ENCODE data around the gene IQSEC1. TPM values are rescaled to one million over a fixed set of nuclear protein-coding genes. Genes with fewer than 3 reads are reported as not detected.

Gene IQSEC1
- total and polyA plus RNA-seq, 10 of the 15 experiments (the other 5 are each of a cell fraction or from before 2014, with no cell fraction given): 0.92 to 55.2 (median 8.5) TPM

DNA sequence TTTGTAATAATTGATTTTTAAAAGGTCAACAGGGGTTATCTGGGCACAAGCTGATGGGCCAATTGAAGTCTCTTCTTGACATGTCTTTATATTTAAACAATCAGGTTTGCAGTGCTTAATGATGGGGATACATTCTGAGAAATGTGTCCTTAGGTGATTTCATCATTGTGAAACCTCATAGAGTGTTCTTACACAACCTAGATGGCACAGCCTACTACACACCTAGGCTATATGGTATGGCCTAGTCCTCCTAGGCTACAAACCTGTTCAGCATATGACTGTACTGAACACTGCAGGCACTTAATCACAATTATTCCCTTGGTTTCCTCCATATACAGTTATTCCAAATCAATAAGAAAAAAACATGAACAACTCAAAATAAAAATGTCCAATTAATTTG, 75.8 kb downstream of the IQSEC1 start:
- Histone ChIP-seq H3K36me3 (ENCODE audit: control insufficient read depth in 2 of 2, insufficient read depth in 2 of 2, low read length in 1 of 2) (peaks cover 3 to 19% of the 10 kb centered on the region in 2 experiments), H3K9ac (ENCODE audit: control insufficient read depth, insufficient read depth, low read length) (no peak overlapping the region), H3K4me2 (ENCODE audit: control insufficient read depth, insufficient read depth) (no peak overlapping the region), H3K79me2 (ENCODE audit: control insufficient read depth, insufficient read depth, low read length) (peaks cover 80% of the 10 kb centered on the region), H4K20me1 (ENCODE audit: control insufficient read depth, insufficient read depth) (no peaks in the 10 kb centered on the region), H3K4me1 (ENCODE audit: control insufficient read depth, insufficient read depth, low read length) (peaks cover 52% of the 10 kb centered on the region), H3K9me3 (replicated peaks; ENCODE audit: control insufficient read depth, insufficient read depth, low read length) (no peaks in the 10 kb centered on the region; the same call in 2 of the 3 replicates), H3K4me3 (no peak overlapping the region), H2AFZ (ENCODE audit: control insufficient read depth, low read depth, low read length) (no peak overlapping the region), H3K27me3 (replicated peaks in 1 of 2; ENCODE audit: control insufficient read depth in 2 of 2, insufficient read depth in 2 of 2, low read length in 1 of 2) (no peaks in the 10 kb centered on the region), H3K27ac (ENCODE audit: control insufficient read depth, insufficient read depth) (no peak overlapping the region)
- BruUV-seq (replicated peaks): no TSS peak
- RAD21 ChIA-PET (ENCODE audit: unreplicated experiment): interaction anchor here (0.6 to 4.3 kb wide), 2 partner anchors 14 to 457 kb away, joined by 3 to 43 read pairs; no protein-coding TSS in a partner anchor
- CTCF ChIA-PET: interaction anchor here (4.1 to 4.5 kb wide), 2 partner anchors 7 to 13 kb away, joined by 35 to 57 read pairs; no protein-coding TSS in a partner anchor
- SMC1A ChIA-PET (ENCODE audit: uncharacterized antibody, unreplicated experiment): interaction anchor here (1.2 to 4.5 kb wide), 4 partner anchors 13 to 21 kb away, joined by 3 to 54 read pairs (median 9); no protein-coding TSS in a partner anchor
- FAIRE-seq (no peak), DNase-seq (ENCODE audit: low read depth, low spot score) (no peak), ATAC-seq (no peak)
- intact Hi-C loops (cut with micrococcal nuclease; ENCODE audit: unreplicated experiment): loop anchor here (5.0 kb wide), 1 partner anchor 75 kb away; the partner anchor contains the start of gene IQSEC1
- in situ Hi-C loops (cut with MboI): no loop called here
- POLR2A ChIA-PET: interaction anchor here (2.0 to 6.3 kb wide), 4 partner anchors 13 to 50 kb away, joined by 5 to 65 read pairs (median 18); no protein-coding TSS in a partner anchor
- no peak for TF ChIP-seq MXI1 (IDR thresholded peaks at IDR 0.05; ENCODE audit: low read depth, low read length)
- no peak for TF ChIP-seq CTCF (IDR thresholded peaks at IDR 0.05 in 2 of 3, conservative IDR thresholded peaks at IDR 0.05 in 1 of 3; ENCODE audit: control insufficient read depth in 2 of 3, extremely low read depth in 1 of 3, insufficient read depth in 1 of 3, low read depth in 3 of 3, low read length in 3 of 3)
- no peak for TF ChIP-seq SRF (IDR thresholded peaks at IDR 0.05; ENCODE audit: low read depth in 2 of 2, low read length in 2 of 2)
- TF ChIP-seq CHD1 (IDR thresholded peaks at IDR 0.05; ENCODE audit: low read depth, low read length): no peak
- TF ChIP-seq SKIL (IDR thresholded peaks at IDR 0.05; ENCODE audit: low read depth, poor library complexity, severe bottlenecking): no peak
- TF ChIP-seq TCF7 (IDR thresholded peaks at IDR 0.05; ENCODE audit: borderline replicate concordance): no peak
- TF ChIP-seq ESRRA (IDR thresholded peaks at IDR 0.05; ENCODE audit: low read length): no peak
- no peak for TF ChIP-seq HSF1 (IDR thresholded peaks at IDR 0.05; ENCODE audit: low read depth, low read length)
- TF ChIP-seq ZNF207 (IDR thresholded peaks at IDR 0.05; ENCODE audit: borderline replicate concordance): no peak
- TF ChIP-seq FOXK2 (IDR thresholded peaks at IDR 0.05): no peak
- TF ChIP-seq SIN3A (IDR thresholded peaks at IDR 0.05; ENCODE audit: low read depth, low read length): no peak
- TF ChIP-seq BCL3 (IDR thresholded peaks at IDR 0.05; ENCODE audit: borderline replicate concordance, insufficient read depth, low read depth, low read length, poor library complexity, severe bottlenecking): no peak

Data from GM12878 (cell line).